ENCODE data around the gene EPO. TPM values are rescaled to one million over a fixed set of nuclear protein-coding genes. Genes with fewer than 3 reads are reported as not detected.

Gene EPO
- total and polyA plus RNA-seq, 3 experiments from 2014 or later, result 0.22 TPM; not detected in 2

- H3K4me1 ChIP-seq (ENCODE audit: insufficient read depth, low read length), result peaks cover 24% of the 10 kb centered on the region
- Mint-ChIP-seq H3K4me1 (peaks cover 29 to 46% (median 33%) of the 10 kb centered on the region in 3 donors), H3K4me3 (peak overlapping the region in 1 of 7 donors; percentile 70), H3K9me3 (no peaks in the 10 kb centered on the region), H3K27ac (peak overlapping the region; percentile 8 to 94 (median 51)), H3K36me3 (peaks cover 0 to 73% (median 0%) of the 10 kb centered on the region in 3 donors), H3K27me3 (peaks cover 0 to 2% of the 10 kb centered on the region in 2 donors)
- no peak for DNase-seq
- H3K27me3 ChIP-seq (ENCODE audit: insufficient read depth, low read length, poor library complexity, severe bottlenecking), result no peaks in the 10 kb centered on the region
- H3K4me3 ChIP-seq (ENCODE audit: low read length), result no peak overlapping the region
- H3K9me3 ChIP-seq (ENCODE audit: low read length), result no peaks in the 10 kb centered on the region
- no peak overlapping the region for H3K27ac ChIP-seq (ENCODE audit: low read depth, low read length)
- ChIA-PET POLR2A (interaction anchor here (0.6 to 2.0 kb wide), 6 partner anchors 9 to 682 kb away, joined by 3 to 12 read pairs (median 9); partner anchors contain the start of genes FBXO24 and LRCH4), CTCF (interaction anchor here (0.7 to 8.8 kb wide), 6 partner anchors 12 to 116 kb away, joined by 3 to 91 read pairs (median 4); partner anchors contain the start of genes GIGYF1 and POP7)
- H3K36me3 ChIP-seq (ENCODE audit: insufficient read depth, low read length), result peaks cover 28% of the 10 kb centered on the region
Observed at GRCh38 chr7:100679927-100680575, 40.2 kb upstream of the EPO start.

GRCh38 chr7:100680576-100681271, 39.5 kb upstream of the EPO start:
- DNase-seq, result no peak
- H3K36me3 ChIP-seq (ENCODE audit: insufficient read depth, low read length), result peaks cover 28% of the 10 kb centered on the region

GRCh38 chr7:100681491-100682227, 38.6 kb upstream of the EPO start:
- H3K27me3 Mint-ChIP-seq, result no peaks in the 10 kb centered on the region
- no peak for DNase-seq
- peak overlapping the region in 1 of 8 donors; percentile 26 for H3K27ac Mint-ChIP-seq
- H3K9me3 Mint-ChIP-seq, result no peaks in the 10 kb centered on the region
- Histone ChIP-seq H3K9me3 (ENCODE audit: low read length) (no peaks in the 10 kb centered on the region), H3K4me1 (ENCODE audit: insufficient read depth, low read length) (peaks cover 18% of the 10 kb centered on the region), H3K27me3 (ENCODE audit: insufficient read depth, low read length, poor library complexity, severe bottlenecking) (no peaks in the 10 kb centered on the region), H3K27ac (ENCODE audit: low read depth, low read length) (no peak overlapping the region), H3K4me3 (ENCODE audit: low read length) (no peak overlapping the region), H3K36me3 (ENCODE audit: insufficient read depth, low read length) (peaks cover 24% of the 10 kb centered on the region)
- H3K4me3 Mint-ChIP-seq, result no peak overlapping the region
- peaks cover 25 to 42% (median 29%) of the 10 kb centered on the region in 3 donors for H3K4me1 Mint-ChIP-seq
- H3K36me3 Mint-ChIP-seq, result peaks cover 0 to 80% (median 2%) of the 10 kb centered on the region in 3 donors
- ChIA-PET POLR2A (interaction anchor here (0.6 to 1.2 kb wide), 3 partner anchors 7 to 77 kb away, joined by 3 to 4 read pairs (median 4); no protein-coding TSS in a partner anchor), CTCF (interaction anchor here (8.8 kb wide), 1 partner anchor 11 kb away, joined by 91 read pairs; the partner anchor contains the start of gene GIGYF1)

More at GRCh38 chr7:100680576-100681271, 39.5 kb upstream of the EPO start:
- Histone ChIP-seq H3K27me3 (ENCODE audit: insufficient read depth, low read length, poor library complexity, severe bottlenecking) (no peaks in the 10 kb centered on the region), H3K4me3 (ENCODE audit: low read length) (no peak overlapping the region), H3K9me3 (ENCODE audit: low read length) (no peaks in the 10 kb centered on the region), H3K4me1 (ENCODE audit: insufficient read depth, low read length) (peaks cover 24% of the 10 kb centered on the region), H3K27ac (ENCODE audit: low read depth, low read length) (no peak overlapping the region)
- Mint-ChIP-seq H3K36me3 (peaks cover 0 to 77% (median 2%) of the 10 kb centered on the region in 3 donors), H3K27me3 (peaks cover 0 to 2% of the 10 kb centered on the region in 2 donors), H3K4me1 (peaks cover 29 to 46% (median 33%) of the 10 kb centered on the region in 3 donors), H3K27ac (peak overlapping the region in 7 of 8 donors; percentile 8 to 66 (median 45)), H3K9me3 (no peaks in the 10 kb centered on the region), H3K4me3 (peak overlapping the region in 2 of 7 donors; percentile 6 to 70)
- POLR2A ChIA-PET, result interaction anchor here (0.6 to 2.0 kb wide), 4 partner anchors 14 to 95 kb away, joined by 3 to 9 read pairs (median 5); partner anchors contain the start of genes FBXO24, LRCH4 and POP7
- CTCF ChIA-PET, result interaction anchor here (0.9 to 8.8 kb wide), 4 partner anchors 12 to 25 kb away, joined by 3 to 91 read pairs (median 4); partner anchors contain the start of genes GIGYF1 and POP7

DNA sequence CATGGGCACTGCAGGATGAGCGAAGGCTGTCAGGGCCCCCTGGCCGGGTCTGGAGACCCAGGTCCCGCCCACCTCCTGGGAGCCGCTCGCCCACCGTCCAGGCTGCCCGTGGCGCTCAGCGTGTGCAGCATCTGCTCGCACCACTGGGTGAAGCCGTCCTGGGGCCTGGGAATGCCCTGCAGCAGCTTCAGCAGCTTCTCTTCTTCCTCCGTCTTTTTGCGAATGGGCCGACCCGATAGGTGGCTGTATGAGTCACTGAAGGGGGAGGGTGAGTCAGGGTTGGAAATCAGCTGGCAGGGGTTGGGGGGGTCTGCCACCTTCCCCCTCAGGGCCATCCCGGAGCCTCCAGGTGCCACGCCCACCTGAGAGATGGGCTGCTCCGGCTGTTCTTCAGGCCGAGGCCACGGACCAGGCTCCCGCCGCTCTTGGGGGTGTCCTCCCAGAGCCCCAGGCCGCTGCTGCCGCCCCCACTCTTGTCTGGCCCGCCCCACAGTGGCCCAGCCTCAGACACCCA, 38.0 kb upstream of the EPO start:
- Histone ChIP-seq H3K27ac (ENCODE audit: low read depth, low read length) (no peak overlapping the region), H3K4me1 (ENCODE audit: insufficient read depth, low read length) (peaks cover 16% of the 10 kb centered on the region), H3K4me3 (ENCODE audit: low read length) (no peak overlapping the region), H3K36me3 (ENCODE audit: insufficient read depth, low read length) (peaks cover 18% of the 10 kb centered on the region), H3K9me3 (ENCODE audit: low read length) (no peaks in the 10 kb centered on the region), H3K27me3 (ENCODE audit: insufficient read depth, low read length, poor library complexity, severe bottlenecking) (no peaks in the 10 kb centered on the region)
- ChIA-PET POLR2A (interaction anchor here (0.6 to 1.2 kb wide), 2 partner anchors 8 to 11 kb away, joined by 4 read pairs; no protein-coding TSS in a partner anchor), CTCF (interaction anchor here (1.1 to 8.8 kb wide), 3 partner anchors 10 to 96 kb away, joined by 3 to 91 read pairs (median 6); partner anchors contain the start of genes FBXO24, GIGYF1 and LRCH4)
- no peak overlapping the region for H3K27ac Mint-ChIP-seq
- H3K9me3 Mint-ChIP-seq, result no peaks in the 10 kb centered on the region
- H3K4me3 Mint-ChIP-seq, result no peak overlapping the region
- DNase-seq, result no peak
- H3K4me1 Mint-ChIP-seq, result peaks cover 24 to 37% (median 27%) of the 10 kb centered on the region in 3 donors
- H3K36me3 Mint-ChIP-seq, result peaks cover 0 to 80% (median 2%) of the 10 kb centered on the region in 3 donors
- no peaks in the 10 kb centered on the region for H3K27me3 Mint-ChIP-seq

- Mint-ChIP-seq H3K36me3 (peaks cover 0 to 78% (median 2%) of the 10 kb centered on the region in 3 donors), H3K4me3 (no peak overlapping the region), H3K27me3 (no peaks in the 10 kb centered on the region), H3K27ac (no peak overlapping the region), H3K4me1 (peaks cover 22 to 31% (median 24%) of the 10 kb centered on the region in 3 donors), H3K9me3 (no peaks in the 10 kb centered on the region)
- H3K27me3 ChIP-seq (ENCODE audit: insufficient read depth, low read length, poor library complexity, severe bottlenecking), result no peaks in the 10 kb centered on the region
- H3K36me3 ChIP-seq (ENCODE audit: insufficient read depth, low read length), result peaks cover 16% of the 10 kb centered on the region
- peaks cover 16% of the 10 kb centered on the region for H3K4me1 ChIP-seq (ENCODE audit: insufficient read depth, low read length)
- POLR2A ChIA-PET, result interaction anchor here (0.6 to 1.1 kb wide), 2 partner anchors 22 to 93 kb away, joined by 3 to 8 read pairs; no protein-coding TSS in a partner anchor
- CTCF ChIA-PET, result interaction anchor here (0.9 to 8.8 kb wide), 5 partner anchors 9 to 97 kb away, joined by 3 to 91 read pairs (median 6); partner anchors contain the start of genes FBXO24, GIGYF1, LRCH4 and POP7
- no peak overlapping the region for H3K4me3 ChIP-seq (ENCODE audit: low read length)
- no peaks in the 10 kb centered on the region for H3K9me3 ChIP-seq (ENCODE audit: low read length)
- DNase-seq, result no peak
- H3K27ac ChIP-seq (ENCODE audit: low read depth, low read length), result no peak overlapping the region
Observed at GRCh38 chr7:100682991-100683658, 37.1 kb upstream of the EPO start.

- Histone ChIP-seq H3K9me3 (ENCODE audit: low read length) (no peaks in the 10 kb centered on the region), H3K27me3 (ENCODE audit: insufficient read depth, low read length, poor library complexity, severe bottlenecking) (no peaks in the 10 kb centered on the region), H3K36me3 (ENCODE audit: insufficient read depth, low read length) (peaks cover 16% of the 10 kb centered on the region), H3K4me3 (ENCODE audit: low read length) (no peak overlapping the region), H3K27ac (ENCODE audit: low read depth, low read length) (no peak overlapping the region), H3K4me1 (ENCODE audit: insufficient read depth, low read length) (peaks cover 16% of the 10 kb centered on the region)
- Mint-ChIP-seq H3K9me3 (no peaks in the 10 kb centered on the region), H3K4me1 (peaks cover 22 to 31% (median 24%) of the 10 kb centered on the region in 3 donors), H3K36me3 (peaks cover 0 to 81% (median 2%) of the 10 kb centered on the region in 3 donors), H3K27me3 (no peaks in the 10 kb centered on the region), H3K4me3 (no peak overlapping the region), H3K27ac (no peak overlapping the region)
- no peak for DNase-seq
- CTCF ChIA-PET, result interaction anchor here (0.9 to 8.8 kb wide), 5 partner anchors 8 to 98 kb away, joined by 3 to 91 read pairs (median 6); partner anchors contain the start of genes FBXO24, GIGYF1, LRCH4 and POP7
- POLR2A ChIA-PET, result interaction anchor here (0.6 to 1.1 kb wide), 2 partner anchors 21 to 93 kb away, joined by 3 to 8 read pairs; no protein-coding TSS in a partner anchor
Observed at GRCh38 chr7:100683659-100684533, 36.4 kb upstream of the EPO start.
